ENCODE data around the gene DAAM2. TPM values are rescaled to one million over a fixed set of nuclear protein-coding genes. Genes with fewer than 3 reads are reported as not detected.

The DAAM2 gene
- total and polyA plus RNA-seq, 9 of the 15 experiments (the other 6 are each of a cell fraction or from before 2014, with no cell fraction given): 0.01 to 0.07 TPM; not detected in 7

- TF ChIP-seq CREB5 (CRISPR knock-in tag; IDR thresholded peaks at IDR 0.05) (no peak), RB1 (IDR thresholded peaks at IDR 0.05; ENCODE audit: low read depth) (peak; percentile 34; the same call in 1 of the 2 replicates), CXXC5 (CRISPR knock-in tag; IDR thresholded peaks at IDR 0.05) (peak; percentile 28; the same call in 1 of the 2 replicates), CTCFL (IDR thresholded peaks at IDR 0.05; ENCODE audit: borderline replicate concordance, insufficient read depth, low read depth, low read length, poor library complexity, severe bottlenecking) (peak; percentile 4), TRIM24 (IDR thresholded peaks at IDR 0.05) (no peak), STAT5A (IDR thresholded peaks at IDR 0.05; ENCODE audit: borderline replicate concordance, low read length) (no peak), MAFK (IDR thresholded peaks at IDR 0.05; ENCODE audit: low read length) (no peak), ZBTB7A (IDR thresholded peaks at IDR 0.05; ENCODE audit: borderline replicate concordance, control insufficient read depth, low read depth, low read length) (no peak), SMC3 (conservative IDR thresholded peaks at IDR 0.05; ENCODE audit: insufficient read depth, low read depth, low read length) (peak; percentile 64)
Measured at GRCh38 chr6:39865011-39865888, 73.1 kb downstream of the DAAM2 start (continued).
